Activated CD4-positive, alpha-beta T cell treated with anti-CD3 and anti-CD28 coated beads, Interleukin-2, amount 50 U/mL, for 24 hours (primary cell): ENCODE measurements around the gene CHI3L2.

ENCODE experiments used
- DNase-seq, 2 donors: peaks; one replicate each; pipeline ENCODE4 v3.0.0-alpha.2; 2020; ENCODE audit warnings: low read depth in 1 of 2, low spot score in 1 of 2

Gene CHI3L2

GRCh38 chr1:111247125-111247838 lies 19.8 kb downstream of the CHI3L2 start:
- no peak for DNase-seq

- DNase-seq: no peak
Measured at GRCh38 chr1:111249960-111250359, 22.4 kb downstream of the CHI3L2 start.

GRCh38 chr1:111251570-111251969 lies 24.1 kb downstream of the CHI3L2 start:
- DNase-seq: no peak

GRCh38 chr1:111252786-111253185 lies 25.3 kb downstream of the CHI3L2 start:
- DNase-seq: no peak

- DNase-seq: no peak
Measured at GRCh38 chr1:111253876-111254275, 26.4 kb downstream of the CHI3L2 start.

- no peak for DNase-seq
Measured at GRCh38 chr1:111256988-111257658, 29.6 kb downstream of the CHI3L2 start.

- DNase-seq: no peak
Measured at GRCh38 chr1:111267801-111268508, 40.4 kb downstream of the CHI3L2 start.

GRCh38 chr1:111269825-111270406 lies 42.4 kb downstream of the CHI3L2 start:
- DNase-seq: no peak

- DNase-seq: no peak
Measured at GRCh38 chr1:111270771-111271463, 43.4 kb downstream of the CHI3L2 start.

GRCh38 chr1:111271464-111271801 lies 43.9 kb downstream of the CHI3L2 start:
- no peak for DNase-seq

- no peak for DNase-seq
Measured at GRCh38 chr1:111272081-111272480, 44.6 kb downstream of the CHI3L2 start.

GRCh38 chr1:111274653-111275052 lies 47.1 kb downstream of the CHI3L2 start:
- DNase-seq: peak in 1 of 2 donors; percentile 14

GRCh38 chr1:111275079-111275478 lies 47.6 kb downstream of the CHI3L2 start:
- DNase-seq: no peak

- DNase-seq: no peak
Measured at GRCh38 chr1:111275780-111276433, 48.4 kb downstream of the CHI3L2 start.

- no peak for DNase-seq
Measured at GRCh38 chr1:111279144-111279543, 51.6 kb downstream of the CHI3L2 start.

- DNase-seq: no peak
Measured at GRCh38 chr1:111280267-111280666, 52.8 kb downstream of the CHI3L2 start.

- DNase-seq: no peak
Measured at GRCh38 chr1:111281411-111281810, 53.9 kb downstream of the CHI3L2 start.

- DNase-seq: no peak
Measured at GRCh38 chr1:111283838-111284237, 56.3 kb downstream of the CHI3L2 start.

GRCh38 chr1:111285879-111286278 lies 58.4 kb downstream of the CHI3L2 start:
- DNase-seq: no peak

- DNase-seq: no peak
Measured at GRCh38 chr1:111286912-111287311, 59.4 kb downstream of the CHI3L2 start.

- DNase-seq: no peak
Measured at GRCh38 chr1:111289371-111289770, 61.9 kb downstream of the CHI3L2 start.
